ENCODE results near the gene PAH. TPM values are rescaled to one million over a fixed set of nuclear protein-coding genes. Genes with fewer than 3 reads are reported as not detected.

Gene PAH
- total and polyA plus RNA-seq, 9 donors: 0.23 to 2.6 (median 1.3) TPM; not detected in 4

- intact Hi-C loops (cut with DNase I): no loop called here
- no peaks in the 10 kb centered on the region for H3K36me3 ChIP-seq
- H3K4me3 ChIP-seq: no peak overlapping the region
- H3K9me3 ChIP-seq: peaks cover 0 to 12% of the 10 kb centered on the region in 2 donors
- WGBS, 3 donors: 8 to 14% (median 10%) methylated on average over 19 of the region's 19 CpGs
- no peak for DNase-seq
- no peak overlapping the region for H3K27ac ChIP-seq
- H3K4me1 ChIP-seq (ENCODE audit: insufficient read depth): peaks cover 6% of the 10 kb centered on the region
- TF ChIP-seq, protein P1, sequence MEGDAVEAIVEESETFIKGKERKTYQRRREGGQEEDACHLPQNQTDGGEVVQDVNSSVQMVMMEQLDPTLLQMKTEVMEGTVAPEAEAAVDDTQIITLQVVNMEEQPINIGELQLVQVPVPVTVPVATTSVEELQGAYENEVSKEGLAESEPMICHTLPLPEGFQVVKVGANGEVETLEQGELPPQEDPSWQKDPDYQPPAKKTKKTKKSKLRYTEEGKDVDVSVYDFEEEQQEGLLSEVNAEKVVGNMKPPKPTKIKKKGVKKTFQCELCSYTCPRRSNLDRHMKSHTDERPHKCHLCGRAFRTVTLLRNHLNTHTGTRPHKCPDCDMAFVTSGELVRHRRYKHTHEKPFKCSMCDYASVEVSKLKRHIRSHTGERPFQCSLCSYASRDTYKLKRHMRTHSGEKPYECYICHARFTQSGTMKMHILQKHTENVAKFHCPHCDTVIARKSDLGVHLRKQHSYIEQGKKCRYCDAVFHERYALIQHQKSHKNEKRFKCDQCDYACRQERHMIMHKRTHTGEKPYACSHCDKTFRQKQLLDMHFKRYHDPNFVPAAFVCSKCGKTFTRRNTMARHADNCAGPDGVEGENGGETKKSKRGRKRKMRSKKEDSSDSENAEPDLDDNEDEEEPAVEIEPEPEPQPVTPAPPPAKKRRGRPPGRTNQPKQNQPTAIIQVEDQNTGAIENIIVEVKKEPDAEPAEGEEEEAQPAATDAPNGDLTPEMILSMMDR (IDR thresholded peaks at IDR 0.05): no peak
- TF ChIP-seq POLR2A (IDR thresholded peaks at IDR 0.05) (no peak), EP300 (IDR thresholded peaks at IDR 0.05) (no peak)
- no peaks in the 10 kb centered on the region for H3K27me3 ChIP-seq
These were observed 43.9 kb upstream of the PAH start for GRCh38 chr12:102960766-102961465.

- no peak overlapping the region for H3K4me3 ChIP-seq
- intact Hi-C loops (cut with DNase I): loop anchor here in 1 of 4 donors (10.0 kb wide), 1 partner anchor 595 kb away; no protein-coding TSS in a partner anchor
- no peaks in the 10 kb centered on the region for H3K27me3 ChIP-seq
- TF ChIP-seq, protein P1 (IDR thresholded peaks at IDR 0.05): no peak
- TF ChIP-seq POLR2A (IDR thresholded peaks at IDR 0.05) (no peak), EP300 (IDR thresholded peaks at IDR 0.05) (no peak)
- WGBS, 3 donors: 15 to 30% (median 15%) methylated on average over 14 of the region's 14 CpGs
- H3K36me3 ChIP-seq: no peaks in the 10 kb centered on the region
- no peak for DNase-seq
- H3K9me3 ChIP-seq: peaks cover 0 to 9% of the 10 kb centered on the region in 2 donors
- no peak overlapping the region for H3K27ac ChIP-seq
- peaks cover 6% of the 10 kb centered on the region for H3K4me1 ChIP-seq (ENCODE audit: insufficient read depth)
These were observed 42.3 kb upstream of the PAH start for GRCh38 chr12:102959391-102959790.

DNA sequence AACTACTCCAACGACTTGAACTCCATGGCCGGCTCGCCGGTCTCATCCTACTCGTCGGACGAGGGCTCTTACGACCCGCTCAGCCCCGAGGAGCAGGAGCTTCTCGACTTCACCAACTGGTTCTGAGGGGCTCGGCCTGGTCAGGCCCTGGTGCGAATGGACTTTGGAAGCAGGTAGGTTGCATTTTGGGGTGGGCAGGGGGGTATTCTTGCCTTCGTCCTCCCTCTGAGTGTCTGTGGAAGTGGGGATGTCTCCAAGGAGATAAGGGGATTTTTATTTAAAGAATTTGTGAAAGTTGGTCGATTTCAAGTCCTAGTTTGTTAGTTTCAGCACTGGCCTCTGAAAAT lies 41.8 kb upstream of the PAH start:
- Histone ChIP-seq H3K27me3 (no peaks in the 10 kb centered on the region), H3K4me1 (ENCODE audit: insufficient read depth) (peaks cover 6% of the 10 kb centered on the region), H3K4me3 (no peak overlapping the region), H3K9me3 (peaks cover 0 to 7% of the 10 kb centered on the region in 2 donors), H3K27ac (no peak overlapping the region), H3K36me3 (no peaks in the 10 kb centered on the region)
- intact Hi-C loops (cut with DNase I): loop anchor here in 1 of 4 donors (10.0 kb wide), 1 partner anchor 596 kb away; no protein-coding TSS in a partner anchor
- no peak for DNase-seq
- no peak for TF ChIP-seq POLR2A (IDR thresholded peaks at IDR 0.05)
- TF ChIP-seq, protein P1 (IDR thresholded peaks at IDR 0.05): no peak
- TF ChIP-seq EP300 (IDR thresholded peaks at IDR 0.05): no peak
- 6 to 15% (median 12%) methylated on average over 11 to 15 of the region's 15 CpGs for WGBS, 3 donors

- H3K4me3 ChIP-seq: peak overlapping the region; percentile 13
- intact Hi-C loops (cut with DNase I): loop anchor here in 1 of 4 donors (10.0 kb wide), 1 partner anchor 597 kb away; no protein-coding TSS in a partner anchor
- no peaks in the 10 kb centered on the region for H3K36me3 ChIP-seq
- TF ChIP-seq EP300 (IDR thresholded peaks at IDR 0.05) (no peak), POLR2A (IDR thresholded peaks at IDR 0.05) (no peak)
- TF ChIP-seq, protein P1 (IDR thresholded peaks at IDR 0.05): no peak
- H3K4me1 ChIP-seq (ENCODE audit: insufficient read depth): peaks cover 6% of the 10 kb centered on the region
- WGBS, 3 donors: 0 to 3% (median 1%) methylated on average over 48 to 83 of the region's 83 CpGs
- DNase-seq: peak in 1 of 5 donors; percentile 14
- H3K9me3 ChIP-seq: peaks cover 0 to 2% of the 10 kb centered on the region in 2 donors
- H3K27ac ChIP-seq: no peak overlapping the region
- H3K27me3 ChIP-seq: no peaks in the 10 kb centered on the region
These were observed 41.2 kb upstream of the PAH start for GRCh38 chr12:102958073-102958829.
